Liver (tissue), 9 donors: ENCODE results near the gene FAM13A. TPM values are rescaled to one million over a fixed set of nuclear protein-coding genes. Genes with fewer than 3 reads are reported as not detected.

ENCODE experiments used
- DNase-seq: peaks from one replicate; pipeline ENCODE4 v3.0.0-alpha.2; 2017; ENCODE audit warnings: low spot score
- H3K27ac ChIP-seq, 2 donors: one replicate each; pipeline ENCODE4 v1.7.0; 2013; ENCODE audit warnings: inconsistent platforms in 2 of 2, low read length in 2 of 2, control low read depth in 1 of 2, low read depth in 1 of 2, mild to moderate bottlenecking in 1 of 2
- H3K27me3 ChIP-seq, 4 donors: one replicate each; pipeline versions ENCODE4 v1.6.1 to v1.7.0; 2013; ENCODE audit warnings: low read length in 3 of 4, inconsistent platforms in 1 of 4, mild to moderate bottlenecking in 1 of 4, moderate library complexity in 1 of 4; ENCODE audit not compliant: control insufficient read depth in 4 of 4, insufficient read depth in 4 of 4
- H3K36me3 ChIP-seq, 4 donors: one replicate each; pipeline versions ENCODE4 v1.6.1 to v1.7.0; 2013; ENCODE audit warnings: low read length in 3 of 4, mild to moderate bottlenecking in 3 of 4, low read depth in 1 of 4, moderate library complexity in 1 of 4; ENCODE audit not compliant: control insufficient read depth in 4 of 4, insufficient read depth in 3 of 4
- H3K4me1 ChIP-seq, 4 donors: one replicate each; pipeline versions ENCODE4 v1.6.1 to v1.7.0; 2013; ENCODE audit warnings: low read length in 3 of 4, mild to moderate bottlenecking in 3 of 4, moderate library complexity in 1 of 4; ENCODE audit not compliant: control insufficient read depth in 4 of 4, insufficient read depth in 4 of 4
- H3K4me3 ChIP-seq, 3 donors: one replicate each; pipeline versions ENCODE4 v1.6.1 to v1.7.0; 2013; ENCODE audit warnings: low read length in 3 of 3, control low read depth in 1 of 3, low read depth in 1 of 3, mild to moderate bottlenecking in 1 of 3
- H3K9ac ChIP-seq, 2 donors: one replicate each; pipeline ENCODE4 v1.7.0; 2013; ENCODE audit warnings: low read length in 2 of 2, mild to moderate bottlenecking in 2 of 2, moderate library complexity in 2 of 2, control low read depth in 1 of 2, low read depth in 1 of 2
- H3K9me3 ChIP-seq, 4 donors: one replicate each; pipeline versions ENCODE4 v1.6.1 to v1.7.0; 2013; ENCODE audit warnings: low read length in 3 of 4; ENCODE audit not compliant: control insufficient read depth in 4 of 4
- FOXA1 ChIP-seq: IDR thresholded peaks from 2 replicates; pipeline ENCODE4 v1.6.1; 2016; ENCODE audit warnings: antibody characterized with exemption
- GABPA ChIP-seq, 2 donors: IDR thresholded peaks in 1 of 2; conservative IDR thresholded peaks in 1 of 2; 2 replicates each; pipeline ENCODE4 v1.6.1; 2016; ENCODE audit warnings: antibody characterized with exemption in 2 of 2, mild to moderate bottlenecking in 1 of 2, moderate library complexity in 1 of 2
- HNF4A ChIP-seq, 2 donors: conservative IDR thresholded peaks; 2 replicates each; pipeline ENCODE4 v1.6.1; 2016; ENCODE audit warnings: antibody characterized with exemption in 2 of 2, mild to moderate bottlenecking in 2 of 2
- HNF4G ChIP-seq: IDR thresholded peaks from 2 replicates; pipeline ENCODE4 v1.6.1; 2016; ENCODE audit warnings: antibody characterized with exemption
- JUND ChIP-seq, 2 donors: IDR thresholded peaks; 2 replicates each; pipeline ENCODE4 v1.6.1; 2016; ENCODE audit warnings: antibody characterized with exemption in 2 of 2
- NR2F2 ChIP-seq: IDR thresholded peaks from 2 replicates; pipeline ENCODE4 v1.6.1; 2016; ENCODE audit warnings: antibody characterized with exemption
- RAD21 ChIP-seq, 2 donors: IDR thresholded peaks; 2 replicates each; pipeline ENCODE4 v1.6.1; 2016; ENCODE audit warnings: antibody characterized with exemption in 2 of 2, mild to moderate bottlenecking in 2 of 2
- REST ChIP-seq: IDR thresholded peaks from 2 replicates; pipeline ENCODE4 v1.6.1; 2016; ENCODE audit warnings: antibody characterized with exemption, mild to moderate bottlenecking
- SP1 ChIP-seq: IDR thresholded peaks from 2 replicates; pipeline ENCODE4 v1.6.1; 2018; ENCODE audit warnings: antibody characterized with exemption, mild to moderate bottlenecking
- ZBTB33 ChIP-seq: IDR thresholded peaks from 2 replicates; pipeline ENCODE4 v1.6.1; 2016; ENCODE audit warnings: antibody characterized with exemption
- WGBS: extraction: QIAGEN DNeasy Blood & Tissue Kit; methylation state at CpG from one replicate; pipeline ENCODE4 v1.1.7; 2013; 5-methylcytosine and 5-hydroxymethylcytosine counted together
- polyA plus RNA-seq, 2 donors: library from polyadenylated mRNA; stranded (reverse) in 1 of 2; unstranded in 1 of 2; fragments of 200-250 nt in 1 of 2; fragments of >200 nt in 1 of 2; fragmentation: Nextera tagmentation in 1 of 2; extraction: Ambion mirVana in 1 of 2; gene quantifications; one replicate each; pipeline versions ENCODE4 v1.2.1 to v1.2.3, GENCODE V29; 2013 to 2015
- total RNA-seq, 2 donors: library from RNA; depleted of rRNA; stranded (reverse); fragments of >200 nt; gene quantifications; one replicate each; pipeline ENCODE4 v1.2.3, GENCODE V29; 2014
- TF ChIP-seq, protein P1 (sequence below): IDR thresholded peaks from 2 replicates; pipeline ENCODE4 v1.6.1; 2016; ENCODE audit warnings: antibody characterized with exemption
- donor health status: healthy.
- donor health status: healthy.
- donor health status: healthy.
- donor health status: healthy.
- donor health status: healthy.

Gene FAM13A
- total and polyA plus RNA-seq, 4 donors, result 14.9 to 52.9 (median 27.6) TPM

DNA sequence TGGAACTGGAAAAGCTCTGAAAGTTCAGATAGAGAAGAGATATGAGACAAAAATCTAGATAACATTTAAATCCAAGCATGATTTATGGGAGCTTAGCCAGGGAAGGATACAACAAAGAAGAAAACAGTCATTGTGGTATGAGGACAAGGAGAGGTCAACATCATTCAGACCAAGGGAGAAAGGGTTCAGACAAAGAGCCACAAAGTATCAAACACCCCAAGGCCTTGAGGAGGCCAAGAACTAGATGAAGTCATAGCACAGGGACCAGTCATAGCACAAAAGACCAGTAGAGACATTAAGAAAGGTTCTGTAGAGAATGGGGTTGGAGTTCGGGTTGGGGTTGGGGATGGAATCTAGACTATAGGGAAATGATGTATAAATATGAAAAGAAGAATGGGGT, 282.0 kb downstream of the FAM13A start:
- no peak for DNase-seq
- Histone ChIP-seq H3K4me3 (no peak overlapping the region), H3K27ac (no peak overlapping the region), H3K9me3 (no peaks in the 10 kb centered on the region), H3K36me3 (peaks cover 0 to 4% (median 0%) of the 10 kb centered on the region in 4 donors), H3K9ac (no peak overlapping the region), H3K27me3 (no peaks in the 10 kb centered on the region), H3K4me1 (no peaks in the 10 kb centered on the region)
- 98% methylated on average over 1 of the region's 1 CpG for WGBS
- TF ChIP-seq GABPA (IDR thresholded peaks at IDR 0.05 in 1 of 2, conservative IDR thresholded peaks at IDR 0.05 in 1 of 2) (no peak), FOXA1 (no peak), HNF4G (no peak), RAD21 (IDR thresholded peaks at IDR 0.05) (no peak), REST (no peak), ZBTB33 (no peak), NR2F2 (no peak), SP1 (no peak)
- TF ChIP-seq, protein P1, sequence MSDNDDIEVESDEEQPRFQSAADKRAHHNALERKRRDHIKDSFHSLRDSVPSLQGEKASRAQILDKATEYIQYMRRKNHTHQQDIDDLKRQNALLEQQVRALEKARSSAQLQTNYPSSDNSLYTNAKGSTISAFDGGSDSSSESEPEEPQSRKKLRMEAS, result no peak

- Histone ChIP-seq H3K27ac (no peak overlapping the region), H3K27me3 (no peaks in the 10 kb centered on the region), H3K36me3 (no peaks in the 10 kb centered on the region), H3K4me1 (no peaks in the 10 kb centered on the region), H3K9me3 (no peaks in the 10 kb centered on the region), H3K4me3 (no peak overlapping the region), H3K9ac (no peak overlapping the region)
- DNase-seq, result no peak
- 91% methylated on average over 4 of the region's 4 CpGs for WGBS
- TF ChIP-seq RAD21 (IDR thresholded peaks at IDR 0.05), result no peak
- no peak for TF ChIP-seq HNF4A (conservative IDR thresholded peaks at IDR 0.05)
- TF ChIP-seq JUND (IDR thresholded peaks at IDR 0.05), result no peak
- no peak for TF ChIP-seq HNF4G
- TF ChIP-seq, protein P1, result no peak
Observed at GRCh38 chr4:88771883-88772450, 285.0 kb downstream of the FAM13A start.

- Histone ChIP-seq H3K9ac (no peak overlapping the region), H3K36me3 (no peaks in the 10 kb centered on the region), H3K4me3 (no peak overlapping the region), H3K27me3 (no peaks in the 10 kb centered on the region), H3K4me1 (peaks cover 0 to 12% (median 3%) of the 10 kb centered on the region in 4 donors), H3K27ac (no peak overlapping the region), H3K9me3 (no peaks in the 10 kb centered on the region)
- WGBS, result 70% methylated on average over 2 of the region's 2 CpGs
- DNase-seq, result no peak
- TF ChIP-seq REST (peak; percentile 83), HNF4G (no peak), JUND (IDR thresholded peaks at IDR 0.05) (peak in 1 of 2 donors; percentile 17)
Observed at GRCh38 chr4:88765729-88766128, 291.3 kb downstream of the FAM13A start.
